Measurements from ENCODE around the gene C16orf95.

GRCh38 chr16:87274794-87275193 lies 42.4 kb downstream of the C16orf95 start:
- TF ChIP-seq CTCF (IDR thresholded peaks at IDR 0.05) (no peak), POLR2A (IDR thresholded peaks at IDR 0.05) (no peak)
